HepG2 (cell line): ENCODE results near the gene IPO13. TPM values are rescaled to one million over a fixed set of nuclear protein-coding genes. Genes with fewer than 3 reads are reported as not detected.

Experiments used
- AKAP8 ChIP-seq: sonication (generic); formaldehyde crosslinking; IDR thresholded peaks from 2 replicates; pipeline ENCODE4 v1.5.1; 2020; ENCODE audit warnings: mild to moderate bottlenecking, missing genetic modification reagents
- ARID4A ChIP-seq: sonication (generic); formaldehyde crosslinking; IDR thresholded peaks from 2 replicates; pipeline ENCODE4 v1.5.0; 2020; ENCODE audit warnings: mild to moderate bottlenecking, missing genetic modification reagents, borderline replicate concordance
- CBFB ChIP-seq: sonication (generic); formaldehyde crosslinking; IDR thresholded peaks from 2 replicates; pipeline ENCODE4 v1.4.0; 2020; ENCODE audit warnings: missing genetic modification reagents
- ETV6 ChIP-seq: sonication (generic); formaldehyde crosslinking; conservative IDR thresholded peaks from 2 replicates; pipeline ENCODE4 v1.4.0; 2020; ENCODE audit warnings: missing genetic modification reagents
- GTF3A ChIP-seq: sonication (generic); formaldehyde crosslinking; conservative IDR thresholded peaks from 2 replicates; pipeline ENCODE4 v1.4.0; 2020; ENCODE audit warnings: mild to moderate bottlenecking, missing genetic modification reagents
- HDAC2 ChIP-seq: sonication (generic); formaldehyde crosslinking; IDR thresholded peaks from 2 replicates; pipeline ENCODE4 v1.4.0; 2020; ENCODE audit warnings: missing genetic modification reagents
- HNRNPLL ChIP-seq: fragments of 200-400 bp; formaldehyde crosslinking; IDR thresholded peaks from 2 replicates; pipeline ENCODE4 v1.6.1; 2017; ENCODE audit warnings: mild to moderate bottlenecking, low read depth, low read length; ENCODE audit not compliant: poor library complexity, severe bottlenecking
- IKZF1 ChIP-seq: fragments of 450-650 bp; IDR thresholded peaks from 2 replicates; pipeline ENCODE4 v1.7.1; 2016
- MIER3 ChIP-seq: IDR thresholded peaks from 2 replicates; pipeline ENCODE4 v1.6.1; 2016; ENCODE audit warnings: missing compliant biosample characterization, borderline replicate concordance
- MIXL1 ChIP-seq: IDR thresholded peaks from 2 replicates; pipeline ENCODE4 v1.6.1; 2016
- NFKB2 ChIP-seq: sonication (generic); formaldehyde crosslinking; IDR thresholded peaks from 2 replicates; pipeline ENCODE4 v1.4.0; 2020; ENCODE audit warnings: missing genetic modification reagents, borderline replicate concordance
- POLR2AphosphoS5 ChIP-seq: IDR thresholded peaks from 2 replicates; pipeline ENCODE4 v1.6.1; 2012; ENCODE audit warnings: low read depth, low read length
- TGIF2 ChIP-seq: IDR thresholded peaks from 2 replicates; pipeline ENCODE4 v1.6.1; 2016; ENCODE audit warnings: control low read depth, missing compliant biosample characterization
- THAP7 ChIP-seq: sonication (generic); formaldehyde crosslinking; IDR thresholded peaks from 2 replicates; pipeline ENCODE4 v1.8.1; 2023; ENCODE audit warnings: mild to moderate bottlenecking, missing genetic modification reagents
- ZNF280B ChIP-seq: sonication (generic); formaldehyde crosslinking; IDR thresholded peaks from 2 replicates; pipeline ENCODE4 v1.5.0; 2020; ENCODE audit warnings: missing genetic modification reagents, mild to moderate bottlenecking, borderline replicate concordance
- ZNF362 ChIP-seq: sonication (generic); formaldehyde crosslinking; IDR thresholded peaks from 2 replicates; pipeline ENCODE4 v1.4.0; 2020; ENCODE audit warnings: missing genetic modification reagents, mild to moderate bottlenecking, borderline replicate concordance
- ZNF607 ChIP-seq: sonication (generic); formaldehyde crosslinking; IDR thresholded peaks from 2 replicates; pipeline ENCODE4 v1.5.1; 2020; ENCODE audit warnings: missing genetic modification reagents, mild to moderate bottlenecking, borderline replicate concordance
- ZNF747 ChIP-seq: sonication (generic); formaldehyde crosslinking; IDR thresholded peaks from 2 replicates; pipeline ENCODE4 v1.8.1; 2023; ENCODE audit warnings: missing genetic modification reagents, mild to moderate bottlenecking, borderline replicate concordance
- ZNF782 ChIP-seq: sonication (generic); formaldehyde crosslinking; IDR thresholded peaks from 2 replicates; pipeline ENCODE4 v1.4.0; 2020; ENCODE audit warnings: missing genetic modification reagents, mild to moderate bottlenecking, borderline replicate concordance
- ZNF800 ChIP-seq: sonication (generic); formaldehyde crosslinking; IDR thresholded peaks from 2 replicates; pipeline ENCODE4 v1.4.0; 2020; ENCODE audit warnings: missing genetic modification reagents
- polyA plus RNA-seq, 8 experiments: library from polyadenylated mRNA; depleted of rRNA in 3 of 8; stranded (reverse) in 7 of 8; unstranded in 1 of 8; fragments of >200 nt; fragmentation: Illumina TruSeq in 4 of 8; extraction: Trizol in 4 of 8; gene quantifications; 2 replicates each; pipeline versions ENCODE4 v1.2.1 to v1.2.3, GENCODE V29; 2011 to 2016; ENCODE audit warnings: low read depth in 4 of 8, missing spikeins in 1 of 8, mixed read lengths in 1 of 8; ENCODE audit not compliant: insufficient read depth in 1 of 8
- total RNA-seq, 5 experiments: library from RNA; depleted of rRNA; stranded (reverse); fragments of >200 nt; fragmentation: Illumina TruSeq; extraction: Trizol; gene quantifications; 2 replicates each; pipeline ENCODE4 v1.2.3, GENCODE V29; 2016; ENCODE audit warnings: low read depth in 1 of 5

Gene IPO13
- total and polyA plus RNA-seq, 2 of the 13 experiments (the other 11 are each of a cell fraction or from before 2014, with no cell fraction given) = 12.9 to 15.6 TPM

GRCh38 chr1:43974443-43975248, 27.9 kb downstream of the IPO13 start, which contains the start of gene ATP6V0B (continued):
- TF ChIP-seq ZNF747 (CRISPR knock-in tag) = peak; percentile 77; the same call in 1 of the 2 replicates
- peak; percentile 91 for TF ChIP-seq CBFB (CRISPR knock-in tag)
- peak; percentile 63 for TF ChIP-seq HDAC2
- TF ChIP-seq MIXL1 = peak; percentile 49; the same call in 1 of the 2 replicates
- TF ChIP-seq ARID4A (CRISPR knock-in tag) = peak; percentile 95
- peak; percentile 65; the same call in 1 of the 2 replicates for TF ChIP-seq NFKB2
- TF ChIP-seq AKAP8 (CRISPR knock-in tag) = peak; percentile 88
- TF ChIP-seq ETV6 = no peak
- no peak for TF ChIP-seq GTF3A (CRISPR knock-in tag)
- peak; percentile 92 for TF ChIP-seq HNRNPLL
- TF ChIP-seq ZNF782 (CRISPR knock-in tag) = peak; percentile 59; the same call in 1 of the 2 replicates
- TF ChIP-seq TGIF2 (CRISPR knock-in tag) = peak; percentile 68; the same call in 1 of the 2 replicates
- TF ChIP-seq ZNF362 = no peak
- TF ChIP-seq MIER3 (CRISPR knock-in tag) = no peak; the same call in 1 of the 2 replicates
- TF ChIP-seq ZNF280B (CRISPR knock-in tag) = no peak
- TF ChIP-seq ZNF800 = no peak
- peak; percentile 92; the same call in 1 of the 2 replicates for TF ChIP-seq ZNF607 (CRISPR knock-in tag)
- TF ChIP-seq POLR2AphosphoS5 = peak; percentile 63
- no peak for TF ChIP-seq IKZF1
- no peak for TF ChIP-seq THAP7 (CRISPR knock-in tag)
